CD4-positive, alpha-beta T cell (primary cell): ENCODE results near the gene CTNNA3. TPM values are rescaled to one million over a fixed set of nuclear protein-coding genes. Genes with fewer than 3 reads are reported as not detected.

ENCODE experiments used
- ATAC-seq: fragments of 200-7000 bp; cut with Tn5 transposase; one replicate; pipeline ENCODE4 v1.10.0; 2022; ENCODE audit warnings: mild to moderate bottlenecking; ENCODE audit not compliant: poor library complexity
- CTCF ChIA-PET: fragments of 350-600 bp; sonication (Branson Sonifier 250); formaldehyde crosslinking; loops from one replicate; lab custom pipeline; 2021; ENCODE audit warnings: antibody characterized with exemption, inconsistent platforms; lab: Charles Lee
- POLR2A ChIA-PET: fragments of 350-600 bp; sonication (Branson Sonifier 250); formaldehyde crosslinking; loops from one replicate; lab custom pipeline; 2021; ENCODE audit warnings: antibody characterized with exemption, inconsistent platforms; lab: Charles Lee
- DNase-seq, 14 experiments: peaks; one replicate each; pipeline ENCODE4 v3.0.0-alpha.2; 2013 to 2020; ENCODE audit warnings: mixed read lengths in 2 of 14
- H3K27ac ChIP-seq, 2 donors: one replicate each; pipeline versions ENCODE4 v1.5.1 to v1.7.0; 2013; ENCODE audit warnings: low read length in 2 of 2, low read depth in 1 of 2, mild to moderate bottlenecking in 1 of 2
- H3K27me3 ChIP-seq, 2 experiments: 1 replicate in 1 of 2; 2 replicates in 1 of 2; pipeline versions ENCODE4 v1.6.1 to v1.7.0; 2013; ENCODE audit warnings: low read length in 2 of 2, control low read depth in 1 of 2, mild to moderate bottlenecking in 1 of 2, moderate library complexity in 1 of 2; ENCODE audit not compliant: insufficient read depth in 2 of 2, control insufficient read depth in 1 of 2
- H3K36me3 ChIP-seq: one replicate; pipeline ENCODE4 v1.6.1; 2013; ENCODE audit warnings: low read length, control low read depth; ENCODE audit not compliant: insufficient read depth
- H3K4me1 ChIP-seq: one replicate; pipeline ENCODE4 v1.6.1; 2013; ENCODE audit warnings: low read length, control low read depth; ENCODE audit not compliant: insufficient read depth
- H3K4me3 ChIP-seq: one replicate; pipeline ENCODE4 v1.5.1; 2013; ENCODE audit warnings: mild to moderate bottlenecking, low read length, moderate library complexity
- H3K9me3 ChIP-seq, 2 experiments: 1 replicate in 1 of 2; 2 replicates in 1 of 2; pipeline versions ENCODE4 v1.6.1 to v1.7.0; 2013; ENCODE audit warnings: low read length in 2 of 2, mild to moderate bottlenecking in 2 of 2, control low read depth in 1 of 2, moderate library complexity in 1 of 2; ENCODE audit not compliant: control insufficient read depth in 1 of 2, insufficient read depth in 1 of 2
- H3K27ac Mint-ChIP-seq: one replicate; pipeline ENCODE4 v1.8.0; 2020; ENCODE audit warnings: mixed read lengths
- H3K27me3 Mint-ChIP-seq: one replicate; pipeline ENCODE4 v1.8.0; 2021; ENCODE audit warnings: mixed read lengths
- H3K36me3 Mint-ChIP-seq: one replicate; pipeline ENCODE4 v1.8.0; 2021; ENCODE audit warnings: low read depth, mixed read lengths
- H3K4me1 Mint-ChIP-seq: one replicate; pipeline ENCODE4 v1.8.0; 2021; ENCODE audit warnings: low read depth, mixed read lengths
- H3K4me3 Mint-ChIP-seq: one replicate; pipeline ENCODE4 v1.8.0; 2020; ENCODE audit warnings: mild to moderate bottlenecking, mixed read lengths
- H3K9me3 Mint-ChIP-seq: one replicate; pipeline ENCODE4 v1.8.0; 2020; ENCODE audit warnings: mixed read lengths
- CTCF ChIP-seq: fragments of 200-600 bp; IDR thresholded peaks from one replicate; pipeline ENCODE4 v1.8.0; 2022; ENCODE audit warnings: antibody characterized with exemption, mild to moderate bottlenecking
- intact Hi-C, 2 experiments: fragments of 100-400 bp; cut with DNase I in 1 of 2; cut with micrococcal nuclease in 1 of 2; formaldehyde crosslinking; loops; one replicate each; pipeline versions ENCODE4 v1.15.1 to v1.9.0; 2023 to 2025; cut with DNase I, micrococcal nuclease
- total RNA-seq, 174 experiments: library from RNA in 2 of 174; stranded (reverse) in 2 of 174; gene quantifications; one replicate each; pipeline ENCODE4 v1.2.3 and lab custom pipeline; 2021 to 2026

Gene CTNNA3
- total RNA-seq, 2 experiments from 2014 or later, result 0.80 TPM; not detected in 1

- Mint-ChIP-seq H3K4me1 (no peaks in the 10 kb centered on the region), H3K9me3 (no peaks in the 10 kb centered on the region), H3K36me3 (no peaks in the 10 kb centered on the region), H3K27ac (no peak overlapping the region), H3K4me3 (no peak overlapping the region), H3K27me3 (no peaks in the 10 kb centered on the region)
- Histone ChIP-seq H3K4me3 (no peak overlapping the region), H3K27me3 (no peaks in the 10 kb centered on the region), H3K9me3 (no peaks in the 10 kb centered on the region), H3K36me3 (no peaks in the 10 kb centered on the region), H3K27ac (no peak overlapping the region), H3K4me1 (no peaks in the 10 kb centered on the region)
- ATAC-seq (no peak), DNase-seq (no peak)
- POLR2A ChIA-PET, result no interaction called here
- intact Hi-C loops, result no loop called here
- CTCF ChIA-PET, result no interaction called here
- TF ChIP-seq CTCF, result no peak
Measured at GRCh38 chr10:66916030-66916429, 780.0 kb downstream of the CTNNA3 start.

DNA sequence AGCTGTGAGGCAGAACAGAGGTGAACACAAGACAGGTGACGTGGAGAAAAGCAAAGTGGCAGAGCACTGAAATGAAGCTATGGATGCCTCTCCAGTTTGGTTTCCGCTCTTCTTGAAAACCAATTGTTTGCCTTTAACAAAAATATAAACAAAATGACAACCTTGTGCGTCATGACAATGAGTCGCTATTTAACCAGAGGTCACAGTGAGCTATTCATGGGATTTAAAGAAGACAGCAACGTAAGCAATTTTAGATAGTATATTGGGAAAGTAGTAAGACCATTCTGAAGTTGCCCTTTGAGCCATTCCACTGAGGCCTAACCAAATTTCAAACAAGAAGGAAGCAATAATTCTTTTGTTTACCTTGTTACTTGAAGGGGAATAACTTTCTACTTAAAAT is 785.3 kb downstream of the CTNNA3 start:
- H3K9me3 Mint-ChIP-seq, result no peaks in the 10 kb centered on the region
- H3K36me3 ChIP-seq, result no peaks in the 10 kb centered on the region
- no peaks in the 10 kb centered on the region for H3K4me1 ChIP-seq
- DNase-seq, result no peak
- TF ChIP-seq CTCF, result no peak
- H3K27me3 Mint-ChIP-seq, result no peaks in the 10 kb centered on the region
- no peaks in the 10 kb centered on the region for H3K4me1 Mint-ChIP-seq
- no peak overlapping the region for H3K27ac ChIP-seq
- no peaks in the 10 kb centered on the region for H3K36me3 Mint-ChIP-seq
- no peak for ATAC-seq
- no peak overlapping the region for H3K27ac Mint-ChIP-seq
- intact Hi-C loops, result no loop called here
- H3K27me3 ChIP-seq, result no peaks in the 10 kb centered on the region
- CTCF ChIA-PET, result no interaction called here
- POLR2A ChIA-PET, result no interaction called here
- H3K4me3 ChIP-seq, result no peak overlapping the region
- no peaks in the 10 kb centered on the region for H3K9me3 ChIP-seq
- no peak overlapping the region for H3K4me3 Mint-ChIP-seq

GRCh38 chr10:66892871-66893270 is 803.1 kb downstream of the CTNNA3 start:
- intact Hi-C loops, result no loop called here
- Mint-ChIP-seq H3K36me3 (no peaks in the 10 kb centered on the region), H3K27ac (no peak overlapping the region), H3K4me1 (no peaks in the 10 kb centered on the region), H3K9me3 (peaks cover 5% of the 10 kb centered on the region), H3K27me3 (no peaks in the 10 kb centered on the region), H3K4me3 (no peak overlapping the region)
- Histone ChIP-seq H3K27ac (no peak overlapping the region), H3K36me3 (no peaks in the 10 kb centered on the region), H3K4me3 (no peak overlapping the region), H3K27me3 (no peaks in the 10 kb centered on the region), H3K4me1 (no peaks in the 10 kb centered on the region), H3K9me3 (peaks cover 0 to 4% of the 10 kb centered on the region in 2 experiments)
- DNase-seq (no peak), ATAC-seq (no peak)
- ChIA-PET POLR2A (no interaction called here), CTCF (no interaction called here)
- no peak for TF ChIP-seq CTCF
